MM.1S (cell line): ENCODE results near the gene DNPH1.
A peak's percentile ranks its signal among the peaks of the same experiment; 100 is the strongest.

Experiments used
- DNase-seq: peaks from one replicate; pipeline ENCODE4 v3.0.0-alpha.2; 2015
- H2AFZ ChIP-seq: fragments of 300-600 bp; sonication (generic); 2 replicates; pipeline ENCODE4 v1.6.0; 2016; ENCODE audit warnings: antibody characterized with exemption, low read length
- H3F3A ChIP-seq: fragments of 300-600 bp; sonication (generic); 2 replicates; pipeline ENCODE4 v1.6.1; 2016; ENCODE audit warnings: mild to moderate bottlenecking, antibody characterized with exemption, low read length, moderate library complexity, mixed read lengths; ENCODE audit not compliant: insufficient read depth
- H3K27ac ChIP-seq: fragments of 300-600 bp; sonication (generic); 2 replicates; pipeline ENCODE4 v1.5.1; 2016; ENCODE audit warnings: mild to moderate bottlenecking, low read length
- H3K27me3 ChIP-seq: fragments of 300-600 bp; sonication (generic); replicated peaks from 2 replicates; pipeline ENCODE4 v1.6.0; 2016; ENCODE audit warnings: low read length; ENCODE audit not compliant: insufficient read depth
- H3K36me3 ChIP-seq: fragments of 300-600 bp; sonication (generic); replicated peaks from 2 replicates; pipeline ENCODE4 v1.6.1; 2016; ENCODE audit warnings: mild to moderate bottlenecking, low read length, mixed read lengths; ENCODE audit not compliant: insufficient read depth
- H3K4me1 ChIP-seq: fragments of 300-600 bp; sonication (generic); 2 replicates; pipeline ENCODE4 v1.6.1; 2016; ENCODE audit warnings: low read length, mixed read lengths
- H3K4me2 ChIP-seq: fragments of 300-600 bp; sonication (generic); 2 replicates; pipeline ENCODE4 v1.6.0; 2016; ENCODE audit warnings: low read depth, low read length
- H3K4me3 ChIP-seq: fragments of 300-600 bp; sonication (generic); 2 replicates; pipeline ENCODE4 v1.5.1; 2016; ENCODE audit warnings: low read length, mixed read lengths
- H3K79me2 ChIP-seq: fragments of 300-600 bp; sonication (generic); 2 replicates; pipeline ENCODE4 v1.6.1; 2016; ENCODE audit warnings: mixed run types, low read length, mixed read lengths
- H3K9ac ChIP-seq: fragments of 300-600 bp; sonication (generic); 2 replicates; pipeline ENCODE4 v1.6.1; 2016; ENCODE audit warnings: low read length, mixed read lengths
- H3K9me2 ChIP-seq: fragments of 300-600 bp; sonication (generic); replicated peaks from 2 replicates; pipeline ENCODE4 v1.6.1; 2016; ENCODE audit warnings: mild to moderate bottlenecking, low read length, mixed read lengths; ENCODE audit not compliant: insufficient read depth
- H3K9me3 ChIP-seq: fragments of 300-600 bp; sonication (generic); replicated peaks from 2 replicates; pipeline ENCODE4 v1.6.1; 2016; ENCODE audit warnings: mild to moderate bottlenecking, low read length, mixed read lengths; ENCODE audit not compliant: insufficient read depth
- H4K20me1 ChIP-seq: fragments of 300-600 bp; sonication (generic); 2 replicates; pipeline ENCODE4 v1.6.1; 2016; ENCODE audit warnings: mild to moderate bottlenecking, low read length, moderate library complexity, mixed read lengths; ENCODE audit not compliant: insufficient read depth
- CTCF ChIP-seq: fragments of 300-600 bp; sonication (generic); IDR thresholded peaks from 2 replicates; pipeline ENCODE4 v1.5.1; 2016; ENCODE audit warnings: antibody characterized with exemption, low read length, mixed read lengths
- EZH2 ChIP-seq: fragments of 300-600 bp; sonication (generic); optimal IDR thresholded peaks from 2 replicates; pipeline ENCODE3; 2017; ENCODE audit warnings: low read depth, mild to moderate bottlenecking, antibody characterized with exemption, low read length, mixed read lengths
- EZH2phosphoT487 ChIP-seq: fragments of 300-600 bp; sonication (generic); IDR thresholded peaks from 2 replicates; pipeline ENCODE4 v1.6.1; 2018; ENCODE audit warnings: antibody characterized with exemption, low read length

The DNPH1 gene

GRCh38 chr6:43250992-43251373 is 21.7 kb upstream of the DNPH1 start:
- no peak for DNase-seq
- H3K9me3 ChIP-seq, result no peaks in the 10 kb centered on the region
- H2AFZ ChIP-seq, result no peak overlapping the region; the same call in 1 of the 2 replicates
- peaks cover 3% of the 10 kb centered on the region; the same call in 1 of the 2 replicates for H3F3A ChIP-seq
- H3K9ac ChIP-seq, result no peak overlapping the region
- H3K4me2 ChIP-seq, result peak overlapping the region; percentile 24; the same call in 1 of the 2 replicates
- no peak overlapping the region for H3K4me3 ChIP-seq
- no peaks in the 10 kb centered on the region for H4K20me1 ChIP-seq
- no peaks in the 10 kb centered on the region for H3K9me2 ChIP-seq
- H3K4me1 ChIP-seq, result no peaks in the 10 kb centered on the region
- no peaks in the 10 kb centered on the region for H3K36me3 ChIP-seq
- no peaks in the 10 kb centered on the region for H3K79me2 ChIP-seq
- H3K27me3 ChIP-seq, result no peaks in the 10 kb centered on the region
- TF ChIP-seq EZH2phosphoT487 (no peak), EZH2 (no peak), CTCF (no peak)
- no peak overlapping the region for H3K27ac ChIP-seq

- Histone ChIP-seq H4K20me1 (no peaks in the 10 kb centered on the region), H3K9ac (no peak overlapping the region), H3K36me3 (no peaks in the 10 kb centered on the region), H3K9me2 (no peaks in the 10 kb centered on the region), H3K4me1 (no peaks in the 10 kb centered on the region), H3K4me2 (no peak overlapping the region), H3K4me3 (no peak overlapping the region), H3K27me3 (no peaks in the 10 kb centered on the region), H3K79me2 (no peaks in the 10 kb centered on the region), H3K9me3 (no peaks in the 10 kb centered on the region), H3F3A (peaks cover 3% of the 10 kb centered on the region; the same call in 1 of the 2 replicates), H2AFZ (no peak overlapping the region), H3K27ac (no peak overlapping the region)
- TF ChIP-seq CTCF, result no peak
- TF ChIP-seq EZH2phosphoT487, result no peak
- TF ChIP-seq EZH2, result no peak
- no peak for DNase-seq
These were observed 19.5 kb upstream of the DNPH1 start for GRCh38 chr6:43248791-43249190.

GRCh38 chr6:43248101-43248500 is 18.8 kb upstream of the DNPH1 start:
- H3K4me2 ChIP-seq, result peak overlapping the region; percentile 77
- 0 out of 2 replicates have a peak overlapping the region, but pooled peaks have one; percentile 86 for H3K4me3 ChIP-seq

More at GRCh38 chr6:43248101-43248500, 18.8 kb upstream of the DNPH1 start:
- Histone ChIP-seq H3K9me2 (no peaks in the 10 kb centered on the region), H3K27ac (no peak overlapping the region), H2AFZ (peak overlapping the region; percentile 99), H3K27me3 (no peaks in the 10 kb centered on the region), H3F3A (peaks cover 3% of the 10 kb centered on the region; the same call in 1 of the 2 replicates), H3K9me3 (no peaks in the 10 kb centered on the region), H4K20me1 (no peaks in the 10 kb centered on the region), H3K79me2 (no peaks in the 10 kb centered on the region), H3K9ac (no peak overlapping the region), H3K4me1 (no peaks in the 10 kb centered on the region), H3K36me3 (no peaks in the 10 kb centered on the region)
- DNase-seq, result no peak
- TF ChIP-seq CTCF, result no peak
- no peak for TF ChIP-seq EZH2phosphoT487
- no peak for TF ChIP-seq EZH2
